ENCODE measurements around the gene SNAPC1. TPM values are rescaled to one million over a fixed set of nuclear protein-coding genes. Genes with fewer than 3 reads are reported as not detected.

The SNAPC1 gene
- total RNA-seq, 4 donors from 2014 or later, result 2.0 to 3.7 (median 3.0) TPM

- peaks cover 0 to 16% of the 10 kb centered on the region in 2 donors for H3K36me3 ChIP-seq
- ATAC-seq, result no peak
- intact Hi-C loops (cut with DNase I; ENCODE audit: low total_unique reads), result loop anchor here (5.0 kb wide), 1 partner anchor 270 kb away; no protein-coding TSS in a partner anchor
- H3K27ac ChIP-seq, result peak overlapping the region in 3 of 4 donors; percentile 17 to 93 (median 92)
- H3K4me1 ChIP-seq, result peaks cover 24 to 38% of the 10 kb centered on the region in 2 donors
- DNase-seq, result no peak
- H3K9me3 ChIP-seq, result no peaks in the 10 kb centered on the region
- TF ChIP-seq CTCF (IDR thresholded peaks at IDR 0.05 in 4 of 5, conservative IDR thresholded peaks at IDR 0.05 in 1 of 5) (no peak), POLR2A (IDR thresholded peaks at IDR 0.05) (no peak)
- H3K27me3 ChIP-seq, result no peaks in the 10 kb centered on the region
- in situ Hi-C loops (cut with MboI; ENCODE audit: low sequenced_read_pairs in 4 of 4), result loop anchor here in 2 of 4 donors (25.0 kb wide), 2 partner anchors 285 to 460 kb away; partner anchors contain the start of gene TMEM30B (in 2 of the 2)
- no peak overlapping the region for H3K4me3 ChIP-seq
These were observed 15.3 kb upstream of the SNAPC1 start for GRCh38 chr14:61746881-61747280.

- H3K4me1 ChIP-seq, result peaks cover 24 to 40% of the 10 kb centered on the region in 2 donors
- H3K4me3 ChIP-seq, result no peak overlapping the region
- TF ChIP-seq POLR2A (IDR thresholded peaks at IDR 0.05), result no peak
- no peak for TF ChIP-seq CTCF (IDR thresholded peaks at IDR 0.05 in 4 of 5, conservative IDR thresholded peaks at IDR 0.05 in 1 of 5)
- ATAC-seq, result no peak
- intact Hi-C loops (cut with DNase I; ENCODE audit: low total_unique reads), result loop anchor here (5.0 kb wide), 1 partner anchor 270 kb away; no protein-coding TSS in a partner anchor
- no peak for DNase-seq
- H3K36me3 ChIP-seq, result peaks cover 0 to 12% of the 10 kb centered on the region in 2 donors
- no peaks in the 10 kb centered on the region for H3K9me3 ChIP-seq
- peak overlapping the region in 3 of 4 donors; percentile 17 to 93 (median 92) for H3K27ac ChIP-seq
- in situ Hi-C loops (cut with MboI; ENCODE audit: low sequenced_read_pairs in 4 of 4), result loop anchor here in 2 of 4 donors (25.0 kb wide), 2 partner anchors 285 to 460 kb away; partner anchors contain the start of gene TMEM30B (in 2 of the 2)
- no peaks in the 10 kb centered on the region for H3K27me3 ChIP-seq
These were observed 14.9 kb upstream of the SNAPC1 start for GRCh38 chr14:61747342-61747741.

- Histone ChIP-seq H3K4me3 (peak overlapping the region in 1 of 4 donors; percentile 73), H3K27ac (peak overlapping the region; percentile 78 to 93 (median 91)), H3K9me3 (no peaks in the 10 kb centered on the region), H3K36me3 (peaks cover 0 to 10% of the 10 kb centered on the region in 2 donors), H3K4me1 (peaks cover 24 to 40% of the 10 kb centered on the region in 2 donors), H3K27me3 (no peaks in the 10 kb centered on the region)
- no peak for DNase-seq
- in situ Hi-C loops (cut with MboI; ENCODE audit: low sequenced_read_pairs in 4 of 4), result loop anchor here in 2 of 4 donors (25.0 kb wide), 2 partner anchors 287 to 462 kb away; partner anchors contain the start of gene TMEM30B (in 2 of the 2)
- intact Hi-C loops (cut with DNase I; ENCODE audit: low total_unique reads), result loop anchor here (2.0 to 5.0 kb wide), 2 partner anchors 54 to 272 kb away; partner anchors contain the start of gene HIF1A
- ATAC-seq, result peak; percentile 28 to 29
- TF ChIP-seq POLR2A (IDR thresholded peaks at IDR 0.05), result no peak
These were observed 13.0 kb upstream of the SNAPC1 start for GRCh38 chr14:61749264-61749663.

GRCh38 chr14:61749867-61750266 is 12.4 kb upstream of the SNAPC1 start:
- H3K27me3 ChIP-seq, result no peaks in the 10 kb centered on the region
- peak overlapping the region; percentile 58 to 73 (median 70) for H3K4me3 ChIP-seq
- H3K27ac ChIP-seq, result peak overlapping the region; percentile 78 to 93 (median 91)
- H3K9me3 ChIP-seq, result no peaks in the 10 kb centered on the region
- intact Hi-C loops (cut with DNase I; ENCODE audit: low total_unique reads), result loop anchor here (2.0 to 5.0 kb wide), 2 partner anchors 55 to 273 kb away; partner anchors contain the start of gene HIF1A
- ATAC-seq (peak; percentile 52 to 58), DNase-seq (no peak)
- in situ Hi-C loops (cut with MboI; ENCODE audit: low sequenced_read_pairs in 4 of 4), result loop anchor here in 2 of 4 donors (10.0 to 25.0 kb wide), 3 partner anchors 55 to 463 kb away; partner anchors contain the start of genes TMEM30B (in 2 of the 2) and HIF1A (in 1 of the 2)
- H3K4me1 ChIP-seq, result peaks cover 24 to 40% of the 10 kb centered on the region in 2 donors
- no peak for TF ChIP-seq CTCF (IDR thresholded peaks at IDR 0.05 in 4 of 5, conservative IDR thresholded peaks at IDR 0.05 in 1 of 5)
- TF ChIP-seq POLR2A (IDR thresholded peaks at IDR 0.05), result no peak
- peaks cover 0 to 7% of the 10 kb centered on the region in 2 donors for H3K36me3 ChIP-seq
